Mesendoderm (in vitro differentiated cells): ENCODE results near the gene COG4.
A peak's percentile ranks its signal among the peaks of the same experiment; 100 is the strongest.
"Not testable (repeated sequence)": the region's sequence is repeated elsewhere in the genome, so short reads cannot be mapped to it uniquely, and the experiment has no call there.

Source experiments
- DNase-seq: peaks from one replicate; pipeline ENCODE4 v3.0.0; 2013
- H2AK5ac ChIP-seq: 2 replicates; pipeline ENCODE4 v1.6.1; 2013; ENCODE audit warnings: low read length, inconsistent platforms
- H2BK120ac ChIP-seq: 2 replicates; pipeline ENCODE4 v1.6.1; 2013; ENCODE audit warnings: low read depth, mild to moderate bottlenecking, low read length, moderate library complexity, mixed read lengths
- H2BK15ac ChIP-seq: replicated peaks from 2 replicates; pipeline ENCODE4 v1.6.1; 2013; ENCODE audit warnings: low read depth, mild to moderate bottlenecking, moderate library complexity
- H2BK5ac ChIP-seq: 2 replicates; pipeline ENCODE4 v1.6.1; 2013; ENCODE audit warnings: low read length, inconsistent platforms
- H3K18ac ChIP-seq: 2 replicates; pipeline ENCODE4 v1.6.1; 2013; ENCODE audit warnings: mild to moderate bottlenecking, low read length, mixed read lengths
- H3K23ac ChIP-seq: one replicate; pipeline ENCODE4 v1.6.1; 2013; ENCODE audit warnings: low read length
- H3K27ac ChIP-seq: 2 replicates; pipeline ENCODE4 v1.5.1; 2013; ENCODE audit warnings: low read depth, mild to moderate bottlenecking, inconsistent platforms, low read length, moderate library complexity
- H3K27me3 ChIP-seq: 2 replicates; pipeline ENCODE4 v1.6.1; 2013; ENCODE audit warnings: low read length, control low read depth, mild to moderate bottlenecking, inconsistent platforms; ENCODE audit not compliant: insufficient read depth, poor library complexity
- H3K36me3 ChIP-seq: 2 replicates; pipeline ENCODE4 v1.6.1; 2013; ENCODE audit warnings: low read length, inconsistent platforms; ENCODE audit not compliant: control insufficient read depth, insufficient read depth
- H3K4ac ChIP-seq: one replicate; pipeline ENCODE4 v1.6.1; 2013; ENCODE audit warnings: low read depth, mild to moderate bottlenecking, low read length, moderate library complexity
- H3K4me1 ChIP-seq: 2 replicates; pipeline ENCODE4 v1.6.1; 2013; ENCODE audit warnings: low read depth, low read length, inconsistent platforms; ENCODE audit not compliant: control insufficient read depth
- H3K4me2 ChIP-seq: 2 replicates; pipeline ENCODE4 v1.6.1; 2013; ENCODE audit warnings: low read length
- H3K4me3 ChIP-seq: 2 replicates; pipeline ENCODE4 v1.5.1; 2013; ENCODE audit warnings: mild to moderate bottlenecking, low read length
- H3K56ac ChIP-seq: one replicate; pipeline ENCODE4 v1.6.1; 2013; ENCODE audit warnings: low read length
- H3K79me1 ChIP-seq: 2 replicates; pipeline ENCODE4 v1.6.1; 2013; ENCODE audit warnings: low read length, inconsistent platforms
- H3K79me2 ChIP-seq: 2 replicates; pipeline ENCODE4 v1.6.1; 2013; ENCODE audit warnings: mild to moderate bottlenecking, low read length; ENCODE audit not compliant: control insufficient read depth, insufficient read depth
- H3K9ac ChIP-seq: 2 replicates; pipeline ENCODE4 v1.6.1; 2013; ENCODE audit warnings: low read length, inconsistent platforms
- H4K5ac ChIP-seq: one replicate; pipeline ENCODE4 v1.6.1; 2013; ENCODE audit warnings: low read length
- H4K8ac ChIP-seq: one replicate; pipeline ENCODE4 v1.6.1; 2013; ENCODE audit warnings: low read depth, mild to moderate bottlenecking, control low read depth, low read length, moderate library complexity
- WGBS: extraction: QIAGEN DNeasy Blood & Tissue Kit; methylation state at CpG from one replicate; pipeline ENCODE4 v1.1.7; 2013; ENCODE audit warnings: low lambda C conversion rate, missing lambda C conversion rate; ENCODE audit not compliant: insufficient coverage; ENCODE audit errors: extremely low coverage; 5-methylcytosine and 5-hydroxymethylcytosine counted together

COG4 gene

DNA sequence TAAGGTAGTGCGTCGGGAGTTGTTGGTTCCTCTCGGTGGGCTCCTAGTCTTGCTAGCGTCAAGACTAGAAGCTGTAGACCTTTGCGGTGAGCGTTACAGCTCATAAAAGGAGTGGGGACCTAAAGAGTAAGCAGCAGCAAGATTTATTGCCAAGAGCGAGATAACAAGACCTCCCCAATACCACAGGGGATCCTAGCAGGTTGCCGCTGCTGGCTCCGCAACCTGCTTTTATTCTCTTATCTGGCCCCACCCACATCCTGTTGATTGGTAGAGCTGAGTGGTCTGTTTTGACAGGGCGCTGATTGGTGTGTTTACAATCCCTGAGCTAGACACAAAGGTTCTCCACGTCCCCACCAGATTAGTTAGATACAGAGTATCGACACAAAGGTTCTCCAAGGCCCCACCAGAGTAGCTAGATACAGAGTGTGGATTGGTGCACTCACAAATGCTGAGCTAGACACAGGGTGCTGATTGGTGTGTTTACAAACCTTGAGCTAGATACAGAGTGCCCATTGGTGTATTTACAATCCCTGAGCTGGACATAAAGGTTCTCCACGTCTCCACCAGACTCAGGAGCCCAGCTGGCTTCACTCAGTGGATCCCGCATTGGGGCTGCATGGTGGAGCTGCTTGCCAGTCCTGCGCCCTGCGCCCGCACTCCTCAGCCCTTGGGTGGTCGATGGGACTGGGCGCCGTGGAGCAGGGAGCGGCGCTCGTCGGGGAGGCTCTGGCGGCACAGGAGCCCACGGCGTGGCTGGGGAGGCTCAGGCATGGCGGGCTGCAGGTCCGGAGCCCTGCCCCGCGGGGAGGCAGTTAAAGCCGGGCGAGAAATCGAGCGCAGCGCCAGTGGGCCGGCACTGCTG is 73.0 kb downstream of the COG4 start:
- H2BK120ac ChIP-seq, H3K18ac ChIP-seq, H3K4me1 ChIP-seq, H4K5ac ChIP-seq, H3K56ac ChIP-seq, H2BK5ac ChIP-seq, H4K8ac ChIP-seq, H3K79me2 ChIP-seq, H3K23ac ChIP-seq, DNase-seq, H3K4me2 ChIP-seq, H3K36me3 ChIP-seq, H3K79me1 ChIP-seq, H3K4ac ChIP-seq, H2BK15ac ChIP-seq, H3K4me3 ChIP-seq, H3K27ac ChIP-seq, H3K27me3 ChIP-seq, H3K9ac ChIP-seq, H2AK5ac ChIP-seq: not testable (repeated sequence)
- no CpG with 5 or more reads among the region's 37 CpGs for WGBS

- Histone ChIP-seq H3K4me2 (no peak overlapping the region), H3K4me3 (no peak overlapping the region)
Measured at GRCh38 chr16:70448075-70448474, 75.3 kb downstream of the COG4 start.

GRCh38 chr16:70444249-70445063 is 78.9 kb downstream of the COG4 start:
- Histone ChIP-seq H3K56ac (peak overlapping the region; percentile 15), H3K4me1 (no peaks in the 10 kb centered on the region), H3K27me3 (no peaks in the 10 kb centered on the region), H3K4me3 (no peak overlapping the region), H4K5ac (no peak overlapping the region), H3K79me1 (no peaks in the 10 kb centered on the region), H3K23ac (no peak overlapping the region), H3K4ac (no peak overlapping the region), H2AK5ac (no peak overlapping the region), H3K36me3 (no peaks in the 10 kb centered on the region), H2BK15ac (no peak overlapping the region), H3K18ac (no peak overlapping the region), H4K8ac (no peak overlapping the region), H3K9ac (no peak overlapping the region), H2BK5ac (no peak overlapping the region), H3K79me2 (no peaks in the 10 kb centered on the region), H3K27ac (no peak overlapping the region), H3K4me2 (no peak overlapping the region), H2BK120ac (no peak overlapping the region)
- WGBS, result no CpG with 5 or more reads among the region's 4 CpGs
- no peak for DNase-seq

More at GRCh38 chr16:70448075-70448474, 75.3 kb downstream of the COG4 start:
- no CpG with 5 or more reads among the region's 6 CpGs for WGBS
- Histone ChIP-seq H4K8ac (no peak overlapping the region), H3K27me3 (no peaks in the 10 kb centered on the region), H2BK120ac (no peak overlapping the region), H3K27ac (no peak overlapping the region), H3K9ac (no peak overlapping the region), H4K5ac (no peak overlapping the region), H3K36me3 (no peaks in the 10 kb centered on the region), H3K18ac (no peak overlapping the region), H3K56ac (no peak overlapping the region), H2BK15ac (no peak overlapping the region), H3K4ac (no peak overlapping the region), H3K23ac (no peak overlapping the region), H2AK5ac (no peak overlapping the region), H3K79me2 (no peaks in the 10 kb centered on the region), H2BK5ac (no peak overlapping the region), H3K79me1 (no peaks in the 10 kb centered on the region), H3K4me1 (no peaks in the 10 kb centered on the region)
- DNase-seq, result no peak

- no peaks in the 10 kb centered on the region for H3K36me3 ChIP-seq
- no peaks in the 10 kb centered on the region for H3K27me3 ChIP-seq
- no CpG with 5 or more reads among the region's 7 CpGs for WGBS
- no peak for DNase-seq
- peaks cover 11% of the 10 kb centered on the region for H3K79me2 ChIP-seq
- no peak overlapping the region for H3K23ac ChIP-seq
- no peak overlapping the region for H2BK15ac ChIP-seq
- H3K27ac ChIP-seq, result no peak overlapping the region
- peaks cover 2% of the 10 kb centered on the region for H3K79me1 ChIP-seq
- H3K4me2 ChIP-seq, result no peak overlapping the region
- no peak overlapping the region for H3K56ac ChIP-seq
- no peak overlapping the region for H2BK120ac ChIP-seq
- H2AK5ac ChIP-seq, result no peak overlapping the region
- H2BK5ac ChIP-seq, result no peak overlapping the region
- H4K5ac ChIP-seq, result no peak overlapping the region
- H3K9ac ChIP-seq, result no peak overlapping the region
- no peak overlapping the region for H4K8ac ChIP-seq
- H3K18ac ChIP-seq, result no peak overlapping the region
- H3K4me3 ChIP-seq, result no peak overlapping the region
- H3K4me1 ChIP-seq, result no peaks in the 10 kb centered on the region
- no peak overlapping the region for H3K4ac ChIP-seq
Measured at GRCh38 chr16:70442344-70442743, 81.0 kb downstream of the COG4 start.

GRCh38 chr16:70441406-70441990 is 81.9 kb downstream of the COG4 start:
- Histone ChIP-seq H3K36me3 (no peaks in the 10 kb centered on the region), H4K5ac (no peak overlapping the region), H2AK5ac (no peak overlapping the region), H3K18ac (no peak overlapping the region), H3K4me2 (no peak overlapping the region), H3K56ac (no peak overlapping the region), H3K4ac (no peak overlapping the region), H3K9ac (no peak overlapping the region), H2BK120ac (no peak overlapping the region), H3K27me3 (no peaks in the 10 kb centered on the region), H2BK15ac (no peak overlapping the region), H3K79me2 (peaks cover 17% of the 10 kb centered on the region), H3K79me1 (peaks cover 2% of the 10 kb centered on the region), H3K4me3 (no peak overlapping the region), H4K8ac (no peak overlapping the region), H3K27ac (no peak overlapping the region), H3K4me1 (peaks cover 3% of the 10 kb centered on the region), H3K23ac (no peak overlapping the region), H2BK5ac (no peak overlapping the region)
- WGBS, result no CpG with 5 or more reads among the region's 8 CpGs
- no peak for DNase-seq
